Neural progenitor cell (in vitro differentiated cells): ENCODE data around the gene INVS. TPM values are rescaled to one million over a fixed set of nuclear protein-coding genes. Genes with fewer than 3 reads are reported as not detected.

Experiments
- DNase-seq: peaks from one replicate; pipeline ENCODE4 v3.0.0-alpha.2; 2016; ENCODE audit warnings: low spot score
- H2AFZ ChIP-seq: fragments of 200-600 bp; sonication (generic); replicated peaks from 2 replicates; pipeline ENCODE4 v1.6.1; 2016; ENCODE audit warnings: antibody characterized with exemption
- H3F3A ChIP-seq: fragments of 200-600 bp; sonication (generic); 2 replicates; pipeline ENCODE4 v1.6.1; 2016; ENCODE audit warnings: antibody characterized with exemption, low read depth
- H3K27ac ChIP-seq: fragments of 200-600 bp; sonication (generic); 2 replicates; pipeline ENCODE4 v1.5.1; 2016; ENCODE audit warnings: mild to moderate bottlenecking
- H3K27me3 ChIP-seq: fragments of 200-600 bp; sonication (generic); 2 replicates; pipeline ENCODE4 v1.6.1; 2016; ENCODE audit warnings: mild to moderate bottlenecking, moderate library complexity
- H3K36me3 ChIP-seq: fragments of 200-600 bp; sonication (generic); 2 replicates; pipeline ENCODE4 v1.5.1; 2016
- H3K4me1 ChIP-seq: fragments of 200-600 bp; sonication (generic); 2 replicates; pipeline ENCODE4 v1.6.1; 2016; ENCODE audit warnings: mixed run types
- H3K4me2 ChIP-seq: fragments of 200-600 bp; sonication (generic); 2 replicates; pipeline ENCODE4 v1.6.1; 2016
- H3K4me3 ChIP-seq: fragments of 200-600 bp; sonication (generic); 2 replicates; pipeline ENCODE4 v1.5.1; 2016
- H3K79me2 ChIP-seq: fragments of 200-600 bp; sonication (generic); 2 replicates; pipeline ENCODE4 v1.6.1; 2016; ENCODE audit warnings: low read depth
- H3K9ac ChIP-seq: fragments of 200-600 bp; sonication (generic); 2 replicates; pipeline ENCODE4 v1.6.1; 2016
- H3K9me3 ChIP-seq: fragments of 200-600 bp; sonication (generic); 2 replicates; pipeline ENCODE4 v1.5.1; 2016; ENCODE audit warnings: low read depth
- H4K20me1 ChIP-seq: fragments of 200-600 bp; sonication (generic); 2 replicates; pipeline ENCODE4 v1.6.1; 2016; ENCODE audit warnings: low read depth
- H3K27ac Mint-ChIP-seq: 3 replicates; pipeline ENCODE4 v1.8.0; 2021; ENCODE audit warnings: mixed read lengths
- H3K27me3 Mint-ChIP-seq: 2 replicates; pipeline ENCODE4 v1.8.0; 2022; ENCODE audit warnings: low read depth, mild to moderate bottlenecking, inconsistent platforms, moderate library complexity, mixed read lengths; ENCODE audit not compliant: insufficient read depth
- H3K36me3 Mint-ChIP-seq: 3 replicates; pipeline ENCODE4 v1.8.0; 2021; ENCODE audit warnings: mixed read lengths
- H3K4me1 Mint-ChIP-seq: 3 replicates; pipeline ENCODE4 v1.8.0; 2021; ENCODE audit warnings: mixed read lengths
- H3K4me3 Mint-ChIP-seq: 3 replicates; pipeline ENCODE4 v1.8.0; 2021; ENCODE audit warnings: mild to moderate bottlenecking, moderate library complexity, mixed read lengths
- H3K9me3 Mint-ChIP-seq: 3 replicates; pipeline ENCODE4 v1.8.0; 2020; ENCODE audit warnings: mixed read lengths
- EZH2 ChIP-seq: fragments of 200-600 bp; sonication (generic); IDR thresholded peaks from 2 replicates; pipeline ENCODE4 v1.6.1; 2017; ENCODE audit warnings: antibody characterized with exemption, mild to moderate bottlenecking, moderate library complexity
- EZH2phosphoT487 ChIP-seq: fragments of 200-600 bp; sonication (generic); IDR thresholded peaks from 2 replicates; pipeline ENCODE4 v1.6.1; 2017; ENCODE audit warnings: antibody characterized with exemption
- total RNA-seq: library from RNA; depleted of rRNA; stranded (reverse); fragments of >200 nt; gene quantifications from 2 replicates; pipeline ENCODE4 v1.2.3, GENCODE V29; 2015; ENCODE audit warnings: low replicate concordance
- TF ChIP-seq, protein P1 (sequence below): fragments of 200-600 bp; sonication (generic); IDR thresholded peaks from 2 replicates; pipeline ENCODE4 v1.5.1; 2017; ENCODE audit warnings: antibody characterized with exemption, mild to moderate bottlenecking

The INVS gene
- total RNA-seq, 1 donor from 2014 or later: 29.2 TPM

DNA sequence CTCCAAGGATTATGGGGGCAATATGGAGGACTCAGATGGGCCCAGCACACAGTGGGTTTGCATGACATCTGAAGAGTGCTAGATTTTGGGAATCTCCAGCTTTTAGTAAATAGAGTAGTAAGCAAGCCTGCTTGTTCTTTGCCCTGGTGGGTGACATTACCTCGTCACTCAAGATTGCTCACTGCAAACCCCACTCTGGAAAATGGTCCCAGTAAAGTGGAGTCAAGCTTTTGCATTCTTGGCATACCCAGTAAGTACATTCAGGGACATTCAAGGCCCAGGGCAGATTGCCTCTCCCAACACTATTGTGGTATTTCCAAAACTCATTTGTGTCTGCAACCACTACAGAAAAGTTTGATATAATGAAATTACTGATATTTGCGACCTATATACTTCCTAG is 118.5 kb downstream of the INVS start:
- H3K27ac Mint-ChIP-seq: no peak overlapping the region
- H3K36me3 Mint-ChIP-seq: peaks cover 4% of the 10 kb centered on the region
- H3K27ac ChIP-seq: no peak overlapping the region
- no peaks in the 10 kb centered on the region for H3K36me3 ChIP-seq
- TF ChIP-seq EZH2phosphoT487 (no peak), EZH2 (no peak)
- TF ChIP-seq, protein P1, sequence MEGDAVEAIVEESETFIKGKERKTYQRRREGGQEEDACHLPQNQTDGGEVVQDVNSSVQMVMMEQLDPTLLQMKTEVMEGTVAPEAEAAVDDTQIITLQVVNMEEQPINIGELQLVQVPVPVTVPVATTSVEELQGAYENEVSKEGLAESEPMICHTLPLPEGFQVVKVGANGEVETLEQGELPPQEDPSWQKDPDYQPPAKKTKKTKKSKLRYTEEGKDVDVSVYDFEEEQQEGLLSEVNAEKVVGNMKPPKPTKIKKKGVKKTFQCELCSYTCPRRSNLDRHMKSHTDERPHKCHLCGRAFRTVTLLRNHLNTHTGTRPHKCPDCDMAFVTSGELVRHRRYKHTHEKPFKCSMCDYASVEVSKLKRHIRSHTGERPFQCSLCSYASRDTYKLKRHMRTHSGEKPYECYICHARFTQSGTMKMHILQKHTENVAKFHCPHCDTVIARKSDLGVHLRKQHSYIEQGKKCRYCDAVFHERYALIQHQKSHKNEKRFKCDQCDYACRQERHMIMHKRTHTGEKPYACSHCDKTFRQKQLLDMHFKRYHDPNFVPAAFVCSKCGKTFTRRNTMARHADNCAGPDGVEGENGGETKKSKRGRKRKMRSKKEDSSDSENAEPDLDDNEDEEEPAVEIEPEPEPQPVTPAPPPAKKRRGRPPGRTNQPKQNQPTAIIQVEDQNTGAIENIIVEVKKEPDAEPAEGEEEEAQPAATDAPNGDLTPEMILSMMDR: no peak
- DNase-seq: no peak
- no peak overlapping the region for H3K4me2 ChIP-seq
- no peak overlapping the region for H3K4me3 Mint-ChIP-seq
- no peak overlapping the region for H2AFZ ChIP-seq
- no peaks in the 10 kb centered on the region for H3K27me3 ChIP-seq
- H3F3A ChIP-seq: no peaks in the 10 kb centered on the region
- no peaks in the 10 kb centered on the region for H3K79me2 ChIP-seq
- no peak overlapping the region for H3K9ac ChIP-seq
- H3K4me1 Mint-ChIP-seq: no peaks in the 10 kb centered on the region
- no peaks in the 10 kb centered on the region for H3K9me3 ChIP-seq
- H4K20me1 ChIP-seq: no peaks in the 10 kb centered on the region
- H3K27me3 Mint-ChIP-seq: no peaks in the 10 kb centered on the region
- H3K9me3 Mint-ChIP-seq: no peaks in the 10 kb centered on the region
- H3K4me1 ChIP-seq: no peaks in the 10 kb centered on the region
- no peak overlapping the region for H3K4me3 ChIP-seq

DNA sequence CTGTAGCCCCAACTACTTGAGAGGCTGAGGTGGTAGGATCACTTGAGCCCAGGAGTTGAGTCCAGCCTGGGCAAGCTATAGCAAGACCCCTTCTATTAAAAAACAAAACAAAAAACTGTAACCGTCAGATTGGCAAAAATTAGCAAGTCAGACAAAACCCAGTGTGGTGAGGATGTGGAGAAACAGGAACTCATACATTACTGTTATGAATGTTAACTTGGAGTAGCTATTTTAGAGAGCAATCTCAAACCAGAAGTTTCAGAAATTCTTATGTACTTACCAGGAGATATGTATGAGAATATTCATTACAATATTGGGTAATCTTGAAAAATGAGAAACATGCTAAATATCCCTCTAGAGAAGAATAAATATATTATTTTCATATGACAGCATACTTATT is 120.3 kb downstream of the INVS start:
- Histone ChIP-seq H3K4me1 (no peaks in the 10 kb centered on the region), H3K27ac (no peak overlapping the region), H3K4me3 (no peak overlapping the region), H3K9me3 (no peaks in the 10 kb centered on the region), H3K9ac (no peak overlapping the region), H3K27me3 (no peaks in the 10 kb centered on the region), H3K36me3 (no peaks in the 10 kb centered on the region), H3K79me2 (no peaks in the 10 kb centered on the region), H4K20me1 (no peaks in the 10 kb centered on the region), H3F3A (no peaks in the 10 kb centered on the region), H2AFZ (no peak overlapping the region), H3K4me2 (no peak overlapping the region)
- Mint-ChIP-seq H3K4me3 (no peak overlapping the region), H3K27me3 (no peaks in the 10 kb centered on the region), H3K27ac (no peak overlapping the region), H3K9me3 (no peaks in the 10 kb centered on the region), H3K4me1 (no peaks in the 10 kb centered on the region), H3K36me3 (peaks cover 4% of the 10 kb centered on the region)
- DNase-seq: no peak
- no peak for TF ChIP-seq EZH2
- TF ChIP-seq, protein P1: no peak
- TF ChIP-seq EZH2phosphoT487: no peak

DNA sequence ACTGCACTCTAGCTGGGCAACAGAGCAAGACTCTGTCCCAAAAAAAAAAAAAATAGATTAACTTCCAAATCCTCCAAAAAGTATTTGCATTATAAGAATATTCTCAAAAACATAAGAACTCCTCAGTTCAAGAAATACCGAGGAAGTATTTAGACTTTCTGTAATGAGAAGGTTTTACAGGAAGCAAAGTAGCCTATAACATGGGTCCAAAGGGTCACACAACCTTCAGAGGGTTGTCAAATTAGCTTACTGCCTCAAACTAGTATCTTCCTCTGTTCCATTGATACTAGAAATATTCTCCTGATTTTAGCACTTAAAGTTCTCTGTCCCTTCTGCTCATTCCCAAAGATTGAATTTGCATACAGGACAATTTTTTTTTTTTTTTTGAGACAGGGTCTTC is 121.9 kb downstream of the INVS start:
- Histone ChIP-seq H3K4me2 (no peak overlapping the region), H3K9ac (no peak overlapping the region), H4K20me1 (no peaks in the 10 kb centered on the region), H3K27ac (no peak overlapping the region), H3K36me3 (no peaks in the 10 kb centered on the region), H2AFZ (no peak overlapping the region), H3K4me1 (no peaks in the 10 kb centered on the region), H3K9me3 (no peaks in the 10 kb centered on the region), H3K27me3 (no peaks in the 10 kb centered on the region), H3K79me2 (no peaks in the 10 kb centered on the region), H3K4me3 (no peak overlapping the region), H3F3A (no peaks in the 10 kb centered on the region)
- Mint-ChIP-seq H3K4me1 (no peaks in the 10 kb centered on the region), H3K27ac (no peak overlapping the region), H3K36me3 (peaks cover 4% of the 10 kb centered on the region), H3K4me3 (no peak overlapping the region), H3K27me3 (no peaks in the 10 kb centered on the region), H3K9me3 (no peaks in the 10 kb centered on the region)
- TF ChIP-seq EZH2 (no peak), EZH2phosphoT487 (no peak)
- TF ChIP-seq, protein P1: no peak
- no peak for DNase-seq
